ENCODE data around the gene DNAJC8. TPM values are rescaled to one million over a fixed set of nuclear protein-coding genes. Genes with fewer than 3 reads are reported as not detected.

DNAJC8 gene
- total RNA-seq, 1 donor from 2014 or later = 102 TPM

DNA sequence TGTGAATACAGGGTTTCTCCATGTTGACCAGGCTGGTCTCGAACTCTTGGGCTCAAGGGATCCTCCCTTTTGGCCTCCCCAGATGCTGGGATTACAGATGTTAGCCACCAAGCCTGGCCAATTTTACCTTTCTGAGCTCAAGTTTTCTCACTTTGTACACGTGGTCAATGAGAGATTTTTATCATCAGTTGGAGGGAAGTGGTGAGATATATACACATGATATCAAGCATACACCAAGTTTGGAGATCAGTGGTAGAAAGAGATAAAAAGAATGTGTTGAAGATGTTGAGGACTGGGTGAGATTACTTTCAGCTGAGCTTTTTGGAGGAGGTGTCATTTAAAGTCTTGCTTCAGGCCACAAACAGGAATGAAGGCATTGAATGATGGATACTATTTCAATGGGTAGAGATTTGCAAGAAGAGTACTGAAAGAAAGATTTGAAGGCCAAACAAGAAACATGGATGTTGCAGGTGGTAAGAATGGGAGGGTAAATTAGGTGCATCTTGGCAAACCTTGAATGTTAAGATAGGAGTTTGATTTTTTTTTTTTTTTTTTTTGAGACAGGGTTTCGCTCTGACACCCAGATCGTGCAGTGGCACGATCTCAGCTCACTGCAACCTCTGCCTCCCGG, 23.5 kb upstream of the DNAJC8 start:
- intact Hi-C loops (cut with micrococcal nuclease) = loop anchor here (5.0 kb wide), 1 partner anchor 671 kb away; no protein-coding TSS in a partner anchor

DNA sequence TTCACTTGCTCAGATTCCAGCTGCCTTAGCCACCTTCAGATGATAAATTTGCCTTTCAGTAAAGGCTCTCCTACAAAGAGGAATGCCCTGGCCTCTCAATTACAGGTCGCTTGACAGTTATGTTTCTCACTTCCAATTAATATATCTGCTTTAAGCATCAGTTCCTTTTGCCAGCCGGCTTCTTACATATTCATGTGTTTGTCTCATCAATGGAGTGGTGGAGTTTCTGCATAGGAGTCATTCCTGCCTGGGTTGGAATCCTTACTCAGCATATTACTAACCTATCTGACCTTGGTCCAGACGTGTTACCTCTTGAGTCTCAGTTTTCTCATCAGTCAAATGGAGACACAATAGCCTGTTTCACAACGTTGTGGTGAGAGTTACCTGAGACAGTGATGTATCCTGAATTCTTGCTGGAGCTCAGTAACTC, 17.1 kb upstream of the DNAJC8 start:
- intact Hi-C loops (cut with micrococcal nuclease) = loop anchor here (2.0 to 5.0 kb wide), 6 partner anchors 202 to 932 kb away; partner anchors contain the start of genes SRSF4, STX12 and YTHDF2

DNA sequence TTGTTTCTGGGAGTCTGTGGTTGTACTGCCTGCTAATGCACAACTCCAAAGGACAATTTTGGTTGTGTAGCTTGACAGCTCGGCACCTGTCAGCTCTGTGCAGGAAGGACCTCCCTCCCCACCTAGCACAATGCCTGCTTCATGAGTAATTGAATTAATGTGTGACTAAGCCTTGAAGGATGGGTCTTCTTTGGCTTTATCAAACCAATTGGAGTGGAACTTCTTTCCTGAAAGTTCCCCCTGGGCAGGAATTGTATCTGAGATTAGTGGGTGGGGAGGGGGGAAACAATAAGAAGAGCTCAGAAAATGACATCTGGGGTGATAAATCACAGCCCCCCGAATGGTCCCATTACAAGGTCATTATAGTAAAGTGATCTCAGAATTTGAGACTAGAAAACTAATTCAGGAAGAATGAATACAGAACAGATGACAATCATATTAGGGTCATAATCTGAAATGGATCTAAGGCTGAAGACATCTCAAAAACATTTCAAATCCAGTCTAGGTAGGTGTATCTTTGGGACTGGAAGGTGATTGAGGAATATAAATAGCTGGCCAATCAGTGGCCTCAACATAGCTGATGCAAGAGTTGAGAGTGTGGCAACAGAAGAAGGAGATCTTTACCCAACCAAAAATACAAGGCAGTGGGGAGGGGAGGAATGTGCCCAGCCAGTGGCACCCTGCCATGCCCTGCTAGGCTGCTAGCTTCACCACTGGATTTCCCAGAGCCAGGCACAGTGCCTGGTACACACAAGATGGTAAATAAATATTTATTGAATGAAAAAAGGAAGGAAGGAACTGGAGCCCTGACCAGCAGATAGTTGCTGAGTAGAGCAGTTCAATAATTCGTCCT, 16.4 kb upstream of the DNAJC8 start:
- intact Hi-C loops (cut with micrococcal nuclease) = loop anchor here (2.0 to 5.0 kb wide), 6 partner anchors 203 to 933 kb away; partner anchors contain the start of genes SRSF4, STX12 and YTHDF2

DNA sequence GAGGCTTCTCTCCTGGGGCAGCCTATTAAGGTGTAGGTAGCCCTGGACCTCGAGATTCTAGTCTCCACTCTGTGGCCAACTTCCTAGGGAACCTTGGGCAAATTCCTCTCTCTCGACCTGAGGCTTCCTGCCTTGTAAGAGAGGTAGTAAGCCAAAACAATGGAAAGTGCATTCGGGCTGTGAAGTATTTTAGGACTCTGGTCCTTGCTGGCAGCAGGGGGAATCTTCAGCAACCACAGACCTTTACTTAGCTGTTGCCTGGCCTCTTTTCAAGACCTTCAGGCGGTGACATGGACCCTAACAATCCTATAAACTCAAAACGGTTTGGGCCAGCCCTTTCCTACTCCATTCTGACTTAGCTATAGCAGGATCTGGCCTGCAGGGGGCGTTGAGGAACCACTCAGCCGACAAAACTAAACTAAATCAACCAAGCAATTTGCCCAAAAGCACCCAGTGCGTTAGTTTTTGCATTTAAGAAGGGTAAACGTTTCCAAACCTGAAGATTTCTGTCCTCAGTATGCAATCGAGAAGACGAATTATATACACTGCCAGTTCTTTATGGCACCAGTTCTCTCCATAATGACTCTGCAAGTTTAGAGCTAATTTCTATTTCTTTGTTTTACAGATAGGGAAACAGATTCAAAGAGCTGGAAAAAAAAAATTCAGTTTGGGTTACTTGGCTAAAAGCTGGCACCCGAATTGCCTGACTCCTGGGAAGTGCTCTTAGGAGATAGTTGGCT, 15.6 kb upstream of the DNAJC8 start:
- intact Hi-C loops (cut with micrococcal nuclease) = loop anchor here (1.0 to 5.0 kb wide), 13 partner anchors 11 to 934 kb away; partner anchors contain the start of genes EYA3, PHACTR4, SESN2 and SRSF4

DNA sequence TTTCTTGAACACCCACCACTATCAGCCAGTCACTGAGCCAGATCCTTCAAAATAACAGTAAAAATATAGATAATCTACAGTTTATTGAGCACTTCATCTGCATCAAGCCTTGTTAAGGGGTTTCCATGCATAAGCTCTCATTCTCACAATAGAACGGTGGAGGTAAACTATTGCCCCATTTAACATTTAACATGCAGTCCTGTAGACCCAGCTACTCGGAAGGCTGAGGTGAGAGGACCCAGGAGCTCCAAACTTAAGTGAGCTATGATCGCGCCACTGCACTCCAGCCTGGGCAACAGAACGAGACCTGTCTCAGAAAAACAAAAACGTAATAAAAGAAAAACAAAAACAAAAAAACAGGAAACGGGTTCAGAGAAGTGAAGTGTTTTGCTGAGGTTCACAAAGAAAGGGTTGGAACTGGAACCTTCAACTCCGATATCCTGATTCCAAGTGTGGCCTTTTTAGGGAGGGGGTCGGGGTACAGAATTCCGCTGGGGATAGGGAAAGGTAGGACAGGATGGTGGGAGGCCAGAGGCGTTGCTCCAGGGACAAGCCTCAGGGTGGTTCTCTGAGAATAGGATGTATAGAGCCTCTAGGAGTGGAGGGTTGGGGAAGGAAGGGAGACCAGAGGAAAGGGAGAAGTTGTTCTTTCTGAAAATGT, 14.9 kb upstream of the DNAJC8 start:
- intact Hi-C loops (cut with micrococcal nuclease) = loop anchor here (1.0 to 5.0 kb wide), 19 partner anchors 12 to 935 kb away; partner anchors contain the start of genes EYA3, FAM76A, GMEB1 and PHACTR4

DNA sequence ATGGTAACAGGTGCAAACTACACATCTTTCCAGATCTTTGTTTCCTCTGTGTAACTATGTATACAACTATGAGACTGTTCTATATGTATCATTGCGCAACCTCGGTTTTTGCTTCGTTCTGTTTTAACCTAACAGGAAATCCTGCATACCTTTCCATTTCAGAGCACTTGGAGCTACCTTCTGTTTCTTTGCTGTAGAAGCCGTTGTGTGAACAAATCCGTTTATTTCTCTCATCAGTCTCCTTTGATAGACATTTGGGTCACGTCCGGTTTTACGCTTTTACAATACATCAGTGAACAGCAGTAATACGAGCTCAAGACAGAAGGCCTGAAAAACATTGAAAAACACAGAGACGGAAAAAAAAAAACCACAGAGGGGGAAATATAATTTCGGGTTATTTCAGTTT, 13.6 kb upstream of the DNAJC8 start:
- intact Hi-C loops (cut with micrococcal nuclease) = loop anchor here (1.0 to 5.0 kb wide), 9 partner anchors 10 to 936 kb away; partner anchors contain the start of genes ATP5IF1, FAM76A, GMEB1 and SRSF4

DNA sequence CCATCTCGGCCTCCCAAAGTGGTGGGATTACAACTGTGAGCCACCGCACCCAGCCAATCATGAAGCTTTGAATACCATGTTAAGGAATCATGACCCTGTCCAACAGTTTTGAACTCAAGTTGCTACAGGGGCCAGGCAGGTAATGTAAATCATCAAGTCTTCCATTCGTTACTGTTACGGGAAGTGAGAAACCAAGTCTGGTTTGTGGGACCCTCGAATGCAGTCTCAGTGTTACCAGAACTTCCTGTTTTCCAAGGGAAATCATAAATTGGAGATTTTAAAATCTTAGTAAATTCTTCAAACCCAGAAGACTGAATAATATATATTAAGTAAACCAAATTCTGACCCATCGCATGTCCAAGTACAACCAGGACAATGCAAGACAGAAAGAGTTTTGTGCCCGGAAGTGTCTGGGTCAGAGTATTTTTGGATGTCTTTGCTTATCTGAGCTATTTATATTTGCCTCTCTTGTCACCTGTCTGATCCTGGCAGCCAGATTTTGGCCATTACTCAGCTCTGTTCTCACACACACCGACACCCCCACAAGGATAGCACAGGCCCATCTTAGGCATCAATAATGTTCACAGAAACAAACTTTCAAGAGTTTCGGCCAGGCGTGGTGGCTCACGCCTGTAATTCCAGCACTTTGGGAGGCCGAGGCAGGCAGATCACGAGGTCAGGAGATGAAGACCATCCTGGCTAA, 11.9 kb upstream of the DNAJC8 start:
- intact Hi-C loops (cut with micrococcal nuclease) = loop anchor here (5.0 kb wide), 5 partner anchors 208 to 938 kb away; partner anchors contain the start of genes SRSF4, STX12 and YTHDF2

DNA sequence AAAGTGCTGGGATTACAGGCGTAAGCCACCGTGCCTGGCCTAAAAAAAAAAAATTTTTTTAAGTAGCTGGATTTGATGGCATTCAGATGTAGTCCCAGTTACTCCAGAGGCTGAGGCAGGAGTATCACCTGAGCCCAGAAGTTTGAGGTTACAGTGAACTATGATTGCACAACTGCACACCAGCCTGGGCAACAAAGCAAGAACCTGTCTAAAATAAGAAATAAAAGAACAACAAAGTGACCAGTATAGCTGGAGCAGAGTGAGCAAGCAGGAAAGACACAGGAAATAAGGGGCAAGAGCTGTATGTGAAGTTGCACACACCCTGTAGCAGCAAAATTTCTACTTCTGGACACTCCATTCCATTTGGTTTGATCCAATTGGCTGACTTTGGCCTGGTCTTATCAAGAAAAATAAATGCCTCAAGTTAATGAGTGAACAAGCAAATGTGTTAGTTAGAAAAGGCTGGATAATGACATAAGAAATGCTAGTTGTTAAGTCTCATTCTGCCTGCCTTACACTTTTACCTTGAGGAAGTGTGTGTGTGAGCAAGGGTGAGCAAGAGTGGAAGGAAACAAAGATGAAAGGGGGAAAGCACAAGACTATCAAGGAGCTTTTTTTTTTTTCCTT, 11.0 kb upstream of the DNAJC8 start:
- intact Hi-C loops (cut with micrococcal nuclease) = no loop called here

DNA sequence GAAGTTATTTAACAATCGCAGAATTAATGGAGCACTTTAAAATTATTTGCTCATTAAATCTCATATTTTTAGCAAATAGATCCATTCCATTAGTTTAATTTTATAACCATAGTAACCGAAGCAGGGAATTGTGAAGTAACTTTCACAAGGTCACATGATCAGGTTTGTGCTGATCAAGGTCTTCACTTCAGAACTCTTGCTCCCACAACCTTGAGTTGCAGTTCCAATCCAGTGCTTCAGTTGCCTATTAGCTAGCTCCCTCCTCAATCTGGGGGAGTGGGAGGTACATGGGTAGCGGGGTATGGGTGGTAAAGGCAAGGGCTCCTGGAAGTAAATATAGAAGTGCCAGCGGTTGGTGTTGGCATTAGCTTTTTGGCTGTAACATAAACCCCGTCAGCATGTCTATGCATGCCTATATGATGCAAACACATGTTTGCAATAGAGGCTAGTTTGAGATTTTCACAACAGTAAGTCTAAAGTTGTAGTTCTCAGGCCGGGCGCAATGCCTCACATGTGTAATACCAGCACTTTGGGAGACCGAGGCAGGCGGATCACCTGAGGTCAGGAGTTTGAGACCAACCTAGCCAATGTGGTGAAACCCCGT, 8.9 kb upstream of the DNAJC8 start:
- intact Hi-C loops (cut with micrococcal nuclease) = no loop called here

DNA sequence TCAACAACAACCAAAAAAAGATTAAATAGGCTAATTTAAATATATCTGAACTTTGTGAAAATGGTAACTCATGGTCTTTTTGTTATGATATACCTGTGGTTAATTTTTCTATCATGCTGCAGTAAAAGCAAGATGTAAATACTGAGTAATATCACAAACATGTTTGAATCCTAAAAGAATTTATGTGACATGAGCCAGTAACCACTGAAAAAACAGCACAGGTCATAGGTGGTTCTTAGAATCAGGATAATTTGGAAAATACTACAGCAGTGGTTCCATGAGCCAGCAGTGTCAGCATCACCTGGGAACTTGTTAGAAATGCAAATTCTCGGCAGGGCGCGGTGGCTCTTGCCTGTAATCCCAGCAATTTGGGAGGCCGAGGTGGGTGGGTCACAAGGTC, 7.2 kb upstream of the DNAJC8 start:
- intact Hi-C loops (cut with micrococcal nuclease) = no loop called here

DNA sequence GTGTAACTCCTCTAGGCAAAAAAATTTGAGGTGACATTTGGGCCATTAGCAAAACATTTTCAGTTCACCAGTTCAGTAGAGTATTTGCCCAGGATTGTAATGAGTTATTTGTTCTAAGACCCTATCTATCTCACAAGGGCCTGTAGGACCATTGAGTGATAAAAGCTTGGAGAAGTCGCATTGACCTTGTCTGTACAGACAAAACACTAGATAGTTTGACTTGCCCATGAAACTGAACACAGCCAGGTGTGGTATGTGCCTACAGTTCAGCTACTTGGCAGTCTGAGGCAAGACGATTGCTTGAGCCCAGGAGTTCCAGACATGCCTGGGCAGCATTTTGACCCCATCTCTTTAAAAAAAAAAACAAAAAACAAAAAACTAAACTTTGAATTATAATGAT, 6.2 kb upstream of the DNAJC8 start:
- intact Hi-C loops (cut with micrococcal nuclease) = no loop called here

DNA sequence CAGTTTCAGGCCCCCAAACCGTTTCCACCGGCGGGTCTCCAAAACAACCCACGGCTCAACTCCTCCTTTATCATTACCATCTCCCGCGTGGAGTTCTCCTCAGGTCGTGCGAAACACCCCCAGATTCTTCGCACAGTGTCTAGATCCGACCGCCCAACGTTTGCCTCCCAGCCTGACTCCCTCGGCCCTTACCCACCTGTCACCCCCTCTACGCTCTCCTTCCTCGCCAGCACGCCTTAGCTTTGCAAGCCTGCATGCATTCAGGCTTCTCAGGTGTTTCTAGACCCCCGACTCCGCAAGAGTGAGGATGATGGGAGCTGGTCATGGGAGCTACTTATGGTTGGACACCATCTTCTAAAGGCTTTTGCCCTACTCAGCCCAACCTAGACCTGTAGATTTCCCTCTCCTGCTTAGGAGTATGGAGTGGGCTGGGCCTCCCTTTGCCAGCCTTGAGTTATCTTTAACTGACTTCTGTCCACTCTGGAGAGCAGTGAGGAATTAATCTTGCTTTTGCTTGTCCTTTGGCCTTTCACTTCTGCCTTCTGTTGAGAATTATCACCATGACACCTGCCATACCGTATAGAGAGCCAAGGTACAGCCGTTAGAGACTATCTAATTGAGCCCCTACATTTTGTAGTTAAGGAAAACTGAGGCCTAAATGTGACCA, 4.0 kb upstream of the DNAJC8 start:
- intact Hi-C loops (cut with micrococcal nuclease) = loop anchor here (1.0 kb wide), 3 partner anchors 10 to 92 kb away; partner anchors contain the start of gene SESN2

DNA sequence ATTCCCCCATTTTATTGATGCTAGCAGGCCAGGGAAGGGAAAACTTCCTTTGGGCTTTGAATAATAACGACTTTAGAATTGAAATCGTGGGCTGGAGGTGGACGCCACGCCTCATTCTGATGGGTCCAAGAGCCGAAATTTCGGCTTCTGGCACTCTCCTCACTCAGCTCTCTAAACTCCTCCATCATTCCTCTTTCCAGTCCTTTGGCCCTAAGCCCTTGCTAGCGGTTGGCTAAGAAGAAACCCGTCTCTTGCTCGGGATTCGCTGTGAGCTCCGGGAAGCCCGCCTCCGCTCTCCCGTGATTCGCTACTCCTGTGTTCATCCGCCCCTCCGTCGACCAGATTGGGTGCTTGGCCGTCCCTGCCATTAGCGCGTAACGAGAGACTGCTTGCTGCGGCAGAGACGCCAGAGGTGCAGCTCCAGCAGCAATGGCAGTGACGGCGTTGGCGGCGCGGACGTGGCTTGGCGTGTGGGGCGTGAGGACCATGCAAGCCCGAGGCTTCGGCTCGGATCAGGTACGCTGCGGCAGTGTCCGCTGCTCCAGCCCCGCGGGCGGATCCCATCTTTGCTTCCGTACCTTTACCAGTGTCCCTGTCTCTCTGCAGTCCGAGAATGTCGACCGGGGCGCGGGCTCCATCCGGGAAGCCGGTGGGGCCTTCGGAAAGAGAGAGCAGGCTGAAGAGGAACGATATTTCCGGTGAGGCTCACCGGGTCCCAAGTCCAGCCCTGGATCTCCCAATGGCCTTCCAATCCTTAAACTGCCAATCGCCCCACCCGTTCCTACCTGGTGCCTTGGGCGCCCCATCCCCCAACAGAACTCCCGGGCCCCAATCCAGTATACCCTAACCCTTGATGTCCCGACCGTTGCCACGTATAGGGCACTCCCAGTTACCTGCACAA, 3.2 kb upstream of the DNAJC8 start, which contains the start of gene ATP5IF1:
Gene ATP5IF1, plus strand, starts transcription at position 370 of the 901 bp plus-strand sequence. Its CDS starts 60 bp downstream, at position 430.
- intact Hi-C loops (cut with micrococcal nuclease) = loop anchor here (1.0 kb wide), 5 partner anchors 10 to 364 kb away; partner anchors contain the start of genes EYA3, SESN2 and THEMIS2

DNA sequence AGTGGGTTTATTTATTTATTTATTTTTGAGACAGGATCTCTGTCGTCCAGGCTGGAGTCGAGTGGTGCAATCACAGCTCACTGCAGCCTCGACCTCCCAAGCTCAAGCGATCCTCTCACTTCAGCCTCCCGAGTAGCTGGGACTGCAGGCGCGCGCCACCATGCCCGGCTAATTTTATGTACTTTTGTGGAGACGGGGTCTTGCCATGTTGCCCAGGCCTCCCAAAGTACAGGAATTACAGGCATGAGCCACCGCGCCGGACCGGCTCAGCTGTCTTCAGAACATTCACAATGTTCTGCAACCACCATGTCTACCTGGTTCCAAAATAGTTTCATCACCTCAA, 406 bp upstream of the DNAJC8 start:
- intact Hi-C loops (cut with micrococcal nuclease) = loop anchor here (2.0 kb wide), 1 partner anchor 460 kb away; the partner anchor contains the start of gene STX12

DNA sequence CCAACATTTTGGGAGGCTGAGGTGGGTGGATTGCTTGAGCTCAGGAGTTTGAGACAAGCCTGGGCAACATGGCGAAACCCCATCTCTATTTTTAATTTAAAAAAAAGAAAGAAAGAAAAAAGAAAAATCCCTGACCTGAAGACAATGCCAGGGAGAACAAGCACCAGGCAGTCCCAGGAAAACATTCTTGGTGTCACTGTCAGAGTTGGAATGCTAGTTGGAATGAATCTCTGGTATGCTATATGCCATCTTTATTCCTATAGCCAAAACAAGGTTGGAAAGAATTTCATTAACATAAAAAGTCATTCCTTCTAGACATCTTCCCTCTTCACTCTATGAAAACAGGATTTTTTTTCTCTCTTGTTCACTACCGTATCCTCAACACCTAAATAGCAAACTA, 2.8 kb downstream of the DNAJC8 start:
- intact Hi-C loops (cut with micrococcal nuclease) = no loop called here

DNA sequence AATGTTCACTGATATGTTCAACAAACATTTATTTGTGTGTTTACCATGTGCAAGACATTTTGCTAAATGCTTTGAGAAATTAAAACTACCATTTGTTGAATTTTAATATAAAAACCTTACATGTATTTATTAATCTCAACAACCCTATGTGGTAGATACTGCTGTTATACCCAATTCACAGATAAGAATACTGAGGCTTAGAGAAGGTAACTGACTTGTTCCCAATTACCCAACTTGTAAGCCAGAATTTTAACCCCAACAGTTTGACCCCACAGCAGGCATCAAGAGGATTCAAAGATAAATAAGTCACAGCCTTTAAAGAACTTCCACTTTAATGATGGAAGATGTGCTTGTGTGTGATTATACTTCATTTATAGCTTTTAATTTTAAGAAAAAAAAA, 3.7 kb downstream of the DNAJC8 start:
- intact Hi-C loops (cut with micrococcal nuclease) = no loop called here

DNA sequence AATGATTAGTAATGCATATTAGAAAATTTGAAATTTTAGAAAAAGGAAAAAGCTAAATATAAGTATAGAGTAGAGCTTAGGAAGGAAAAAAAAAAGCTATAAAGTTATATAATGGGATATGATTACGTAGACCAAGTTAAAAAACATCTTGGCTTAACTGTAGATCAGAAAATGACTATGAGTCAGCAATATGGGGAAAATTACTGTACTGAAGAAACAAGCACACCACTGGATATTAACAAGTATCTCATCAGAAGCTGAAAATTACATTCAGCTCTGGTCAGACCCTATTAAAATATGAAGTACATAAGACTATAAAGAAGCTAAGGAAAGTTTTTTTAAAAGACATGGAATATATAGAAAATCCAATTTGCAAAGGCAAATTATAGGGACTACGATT, 19.5 kb downstream of the DNAJC8 start:
- intact Hi-C loops (cut with micrococcal nuclease) = no loop called here
